B cell (primary cell): ENCODE results near the gene PNPLA2. TPM values are rescaled to one million over a fixed set of nuclear protein-coding genes. Genes with fewer than 3 reads are reported as not detected.
A peak's percentile ranks its signal among the peaks of the same experiment; 100 is the strongest.

Source experiments
- ATAC-seq: fragments of 200-7000 bp; cut with Tn5 transposase; one replicate; pipeline ENCODE4 v1.10.0; 2021; ENCODE audit warnings: low read depth, mild to moderate bottlenecking, moderate number of reproducible peaks, moderate library complexity
- CTCF ChIA-PET: fragments of 350-600 bp; sonication (Branson Sonifier 250); formaldehyde crosslinking; loops from one replicate; lab custom pipeline; 2021; ENCODE audit warnings: antibody characterized with exemption, inconsistent platforms; lab: Charles Lee
- POLR2A ChIA-PET: fragments of 350-600 bp; sonication (Branson Sonifier 250); formaldehyde crosslinking; loops from one replicate; lab custom pipeline; 2021; ENCODE audit warnings: antibody characterized with exemption; lab: Charles Lee
- DNase-seq: peaks from one replicate; pipeline ENCODE4 v3.0.0; 2013
- H2AFZ ChIP-seq: 2 replicates; pipeline ENCODE4 v1.6.1; 2012; ENCODE audit warnings: mild to moderate bottlenecking, low read depth, low read length; ENCODE audit not compliant: insufficient read depth, poor library complexity, severe bottlenecking
- H3K27ac ChIP-seq, 2 donors: 1 replicate in 1 of 2; 2 replicates in 1 of 2; pipeline ENCODE4 v1.5.1; 2012 to 2013; ENCODE audit warnings: low read length in 2 of 2, mild to moderate bottlenecking in 2 of 2, moderate library complexity in 1 of 2
- H3K27me3 ChIP-seq, 4 experiments: fragments of 200-600 bp in 1 of 4; sonication (generic) in 1 of 4; replicated peaks in 1 of 4; 1 replicate in 2 of 4; 2 replicates in 2 of 4; pipeline versions ENCODE4 v1.6.1 to v1.7.0; 2013 to 2016; ENCODE audit warnings: low read length in 3 of 4, mild to moderate bottlenecking in 2 of 4, mixed read lengths in 1 of 4, moderate library complexity in 1 of 4; ENCODE audit not compliant: insufficient read depth in 4 of 4, control insufficient read depth in 3 of 4; ENCODE audit errors: control extremely low read depth in 1 of 4
- H3K36me3 ChIP-seq, 2 experiments: replicated peaks in 1 of 2; 1 replicate in 1 of 2; 2 replicates in 1 of 2; pipeline versions ENCODE4 v1.6.1 to v1.7.1; 2013; ENCODE audit warnings: low read length in 1 of 2; ENCODE audit not compliant: insufficient read depth in 2 of 2, control insufficient read depth in 1 of 2; ENCODE audit errors: control extremely low read depth in 1 of 2, extremely low read depth in 1 of 2
- H3K4me1 ChIP-seq, 2 donors: fragments of 200-600 bp in 1 of 2; sonication (generic) in 1 of 2; 1 replicate in 1 of 2; 2 replicates in 1 of 2; pipeline versions ENCODE4 v1.5.1 to v1.6.1; 2013 to 2017; ENCODE audit warnings: low read length in 2 of 2; ENCODE audit not compliant: control insufficient read depth in 2 of 2, insufficient read depth in 2 of 2
- H3K4me2 ChIP-seq: replicated peaks from 2 replicates; pipeline ENCODE3; 2012; ENCODE audit warnings: mild to moderate bottlenecking, low read depth, low read length; ENCODE audit not compliant: poor library complexity, severe bottlenecking
- H3K4me3 ChIP-seq, 5 experiments: fragments of 200-600 bp in 1 of 5; sonication (generic) in 1 of 5; 1 replicate in 3 of 5; 2 replicates in 2 of 5; pipeline versions ENCODE4 v1.5.1 to v1.7.0; 2011 to 2016; ENCODE audit warnings: low read length in 4 of 5, mild to moderate bottlenecking in 4 of 5, low read depth in 2 of 5, control low read depth in 1 of 5, moderate library complexity in 1 of 5; ENCODE audit not compliant: insufficient read depth in 1 of 5; ENCODE audit errors: control extremely low read depth in 1 of 5, extremely low read depth in 1 of 5
- H3K79me2 ChIP-seq: fragments of 200-600 bp; sonication (generic); one replicate; pipeline ENCODE4 v1.6.0; 2016; ENCODE audit warnings: low read length; ENCODE audit not compliant: control insufficient read depth, insufficient read depth
- H3K9ac ChIP-seq: fragments of 200-600 bp; sonication (generic); 2 replicates; pipeline ENCODE4 v1.6.1; 2017; ENCODE audit warnings: mild to moderate bottlenecking, low read length, moderate library complexity
- H3K9me3 ChIP-seq, 3 donors: one replicate each; pipeline versions ENCODE4 v1.6.1 to v1.7.1; 2013; ENCODE audit warnings: low read length in 2 of 3; ENCODE audit not compliant: control insufficient read depth in 2 of 3, insufficient read depth in 1 of 3; ENCODE audit errors: control extremely low read depth in 1 of 3
- H4K20me1 ChIP-seq: 2 replicates; pipeline ENCODE4 v1.6.0; 2012; ENCODE audit warnings: mild to moderate bottlenecking, low read length; ENCODE audit not compliant: insufficient read depth, control insufficient read depth, poor library complexity, severe bottlenecking
- H3K27ac Mint-ChIP-seq: one replicate; pipeline ENCODE4 v1.8.0; 2021; ENCODE audit warnings: mixed read lengths
- H3K27me3 Mint-ChIP-seq: one replicate; pipeline ENCODE4 v1.8.0; 2021; ENCODE audit warnings: mixed read lengths
- H3K4me1 Mint-ChIP-seq: one replicate; pipeline ENCODE4 v1.8.0; 2021; ENCODE audit warnings: mixed read lengths
- H3K4me3 Mint-ChIP-seq: one replicate; pipeline ENCODE4 v1.8.0; 2021; ENCODE audit warnings: mixed read lengths
- H3K9me3 Mint-ChIP-seq: one replicate; pipeline ENCODE4 v1.8.0; 2022; ENCODE audit warnings: mixed read lengths; ENCODE audit not compliant: insufficient read depth
- EZH2 ChIP-seq: IDR thresholded peaks from 2 replicates; pipeline ENCODE4 v1.6.1; 2012; ENCODE audit warnings: borderline replicate concordance, low read depth, mild to moderate bottlenecking, moderate library complexity, low read length; ENCODE audit not compliant: insufficient read depth, poor library complexity, severe bottlenecking
- WGBS: methylation state at CpG from one replicate; pipeline ENCODE4 v1.1.5; 2013; ENCODE audit warnings: missing lambda C conversion rate; ENCODE audit not compliant: insufficient coverage; 5-methylcytosine and 5-hydroxymethylcytosine counted together
- intact Hi-C: fragments of 100-400 bp; cut with micrococcal nuclease; formaldehyde crosslinking; loops from one replicate; pipeline ENCODE4 v1.10.0; 2022
- polyA plus RNA-seq: library from polyadenylated mRNA; depleted of rRNA; stranded (reverse); fragments of >200 nt; gene quantifications from 2 replicates; pipeline ENCODE4 v1.2.3, GENCODE V29; 2012
- total RNA-seq, 2 donors: library from RNA; stranded (reverse); fragments of 120-200 nt in 1 of 2; gene quantifications; 1 replicate in 1 of 2; 2 replicates in 1 of 2; pipeline versions ENCODE4 v1.2.3 to v1.2.4, GENCODE V29; 2013 to 2022
- TF ChIP-seq, protein P1 (sequence below): fragments of 200-600 bp; IDR thresholded peaks from one replicate; pipeline ENCODE4 v1.8.0; 2022; ENCODE audit warnings: antibody characterized with exemption, mild to moderate bottlenecking

Gene PNPLA2
- total and polyA plus RNA-seq, 2 donors (not counting 1 experiment from before 2014, with no cell fraction given): 208 to 276 TPM

DNA sequence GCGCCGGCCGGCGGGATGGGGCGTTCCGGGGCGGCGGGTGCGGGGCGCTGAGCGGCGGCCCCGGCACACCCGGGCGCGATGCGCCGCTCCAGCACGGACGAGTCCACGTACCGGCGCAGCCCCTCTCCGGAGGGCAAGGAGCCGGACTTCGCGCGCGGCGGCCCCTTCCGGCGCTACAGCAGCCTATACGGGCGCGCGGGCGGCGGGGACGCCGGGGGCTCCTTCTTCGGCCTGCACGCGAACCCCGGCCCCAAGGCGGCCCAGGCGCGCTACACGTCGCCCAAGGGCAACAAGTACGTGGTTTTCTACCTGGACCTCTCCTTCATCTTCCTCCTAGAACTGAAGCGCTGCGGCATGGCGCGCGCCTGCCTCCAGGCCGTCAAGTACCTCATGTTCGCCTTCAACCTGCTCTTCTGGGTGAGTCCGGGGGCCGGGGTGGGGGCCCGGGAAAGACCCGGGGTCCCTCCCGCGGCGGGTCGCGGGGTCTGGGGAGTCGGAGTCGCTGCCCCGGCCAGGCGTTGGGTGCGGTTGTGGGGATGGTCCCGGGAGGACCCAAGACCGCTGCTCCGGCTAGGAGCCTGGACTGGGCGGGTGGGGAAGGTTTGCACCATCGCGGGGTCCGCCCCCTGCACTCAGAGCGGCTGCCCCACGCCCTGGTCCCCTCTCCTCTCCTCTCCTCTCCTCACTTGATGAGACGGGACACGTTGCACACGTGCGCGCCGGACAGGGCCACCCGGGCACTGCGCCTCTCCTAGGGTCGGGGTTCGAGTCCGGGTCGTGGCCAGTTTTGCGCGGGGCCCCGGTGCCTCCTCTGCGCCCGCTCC lies 31.4 kb downstream of the PNPLA2 start:
- TF ChIP-seq EZH2: no peak
- TF ChIP-seq, protein P1, sequence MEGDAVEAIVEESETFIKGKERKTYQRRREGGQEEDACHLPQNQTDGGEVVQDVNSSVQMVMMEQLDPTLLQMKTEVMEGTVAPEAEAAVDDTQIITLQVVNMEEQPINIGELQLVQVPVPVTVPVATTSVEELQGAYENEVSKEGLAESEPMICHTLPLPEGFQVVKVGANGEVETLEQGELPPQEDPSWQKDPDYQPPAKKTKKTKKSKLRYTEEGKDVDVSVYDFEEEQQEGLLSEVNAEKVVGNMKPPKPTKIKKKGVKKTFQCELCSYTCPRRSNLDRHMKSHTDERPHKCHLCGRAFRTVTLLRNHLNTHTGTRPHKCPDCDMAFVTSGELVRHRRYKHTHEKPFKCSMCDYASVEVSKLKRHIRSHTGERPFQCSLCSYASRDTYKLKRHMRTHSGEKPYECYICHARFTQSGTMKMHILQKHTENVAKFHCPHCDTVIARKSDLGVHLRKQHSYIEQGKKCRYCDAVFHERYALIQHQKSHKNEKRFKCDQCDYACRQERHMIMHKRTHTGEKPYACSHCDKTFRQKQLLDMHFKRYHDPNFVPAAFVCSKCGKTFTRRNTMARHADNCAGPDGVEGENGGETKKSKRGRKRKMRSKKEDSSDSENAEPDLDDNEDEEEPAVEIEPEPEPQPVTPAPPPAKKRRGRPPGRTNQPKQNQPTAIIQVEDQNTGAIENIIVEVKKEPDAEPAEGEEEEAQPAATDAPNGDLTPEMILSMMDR: no peak
- Mint-ChIP-seq H3K27me3 (peaks cover 3% of the 10 kb centered on the region), H3K4me1 (peaks cover 6% of the 10 kb centered on the region), H3K27ac (no peak overlapping the region), H3K4me3 (peak overlapping the region; percentile 70), H3K9me3 (no peaks in the 10 kb centered on the region)
- peak overlapping the region; percentile 54 for H2AFZ ChIP-seq
- no peaks in the 10 kb centered on the region for H3K79me2 ChIP-seq
- no peak overlapping the region for H3K9ac ChIP-seq
- POLR2A ChIA-PET: no interaction called here
- WGBS: 44% methylated on average over 90 of the region's 97 CpGs
- H3K27ac ChIP-seq: no peak overlapping the region
- peaks cover 11 to 15% of the 10 kb centered on the region in 2 donors for H3K4me1 ChIP-seq
- H3K4me2 ChIP-seq: peak overlapping the region; percentile 96
- CTCF ChIA-PET: interaction anchor here (3.1 kb wide), 1 partner anchor 200 kb away, joined by 26 read pairs; no protein-coding TSS in a partner anchor
- ATAC-seq (peak; percentile 7), DNase-seq (peak; percentile 40)
- peaks cover 0 to 29% (median 6%) of the 10 kb centered on the region in 4 experiments for H3K27me3 ChIP-seq
- H3K36me3 ChIP-seq: no peaks in the 10 kb centered on the region
- H3K4me3 ChIP-seq: peak overlapping the region in 3 of 5 experiments; percentile 20 to 36 (median 35)
- H4K20me1 ChIP-seq: peaks cover 8% of the 10 kb centered on the region
- intact Hi-C loops: no loop called here
- H3K9me3 ChIP-seq: no peaks in the 10 kb centered on the region
